HG03196 (cell line): ENCODE data around the gene GYS1.
A peak's percentile ranks its signal among the peaks of the same experiment; 100 is the strongest.
"Not testable (repeated sequence)": the region's sequence is repeated elsewhere in the genome, so short reads cannot be mapped to it uniquely, and the experiment has no call there.

Source experiments
- ATAC-seq: cut with Tn5 transposase; IDR thresholded peaks from one replicate; pipeline ENCODE4 v1.9.1; 2021; ENCODE audit not compliant: unreplicated experiment

GYS1 gene

DNA sequence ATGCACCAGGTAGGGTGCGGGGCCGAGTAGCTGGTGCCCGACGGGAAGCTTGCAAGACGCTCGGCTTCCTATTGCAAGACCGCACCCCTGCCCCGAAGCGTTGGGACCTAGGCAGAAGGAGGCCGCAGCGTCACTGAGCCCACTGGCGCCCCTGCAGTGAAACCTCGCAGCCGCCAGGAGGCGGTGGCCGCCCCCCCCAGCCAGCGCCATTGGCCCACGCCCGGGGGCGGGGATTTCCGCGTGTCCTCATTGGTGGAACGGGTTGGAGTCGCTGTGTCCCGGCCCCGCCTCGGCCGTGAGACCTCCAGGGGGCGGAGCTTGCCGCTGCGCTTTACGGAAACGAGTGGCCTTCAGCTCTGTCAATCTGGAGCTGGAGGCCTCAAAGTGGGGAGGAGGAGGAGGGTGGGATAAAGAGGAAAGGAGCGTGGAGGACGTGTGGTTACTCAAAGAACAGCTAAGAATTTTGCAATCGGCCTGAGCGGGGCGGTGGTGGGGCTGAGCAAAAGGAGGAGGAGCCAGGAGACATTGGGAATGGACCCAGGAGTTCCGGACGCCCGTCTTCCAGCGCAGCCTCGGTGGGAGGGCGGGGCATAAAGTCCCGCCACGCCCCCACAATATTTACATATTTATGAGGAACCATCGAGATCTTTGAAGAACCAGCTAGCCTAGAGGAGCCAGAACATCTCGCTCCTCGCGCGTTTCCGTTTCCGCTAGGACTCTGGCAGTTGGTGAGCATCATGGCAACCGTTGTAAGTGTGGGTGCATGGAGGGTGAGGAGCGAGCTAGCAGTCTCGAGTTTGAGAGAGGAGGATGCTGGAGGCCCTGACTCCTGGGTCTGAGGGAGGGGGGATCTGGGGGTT lies at the start of gene GYS1, which contains the start of gene RUVBL2:
GYS1 (minus strand) TSS at position 135 of the 860 bp plus-strand sequence. CDS start 197 bp downstream, outside the sequence.
RUVBL2 (plus strand) TSS at position 713 of the 860 bp plus-strand sequence; CDS start at position 738, 25 bp downstream.
- ATAC-seq = peak; percentile 80

DNA sequence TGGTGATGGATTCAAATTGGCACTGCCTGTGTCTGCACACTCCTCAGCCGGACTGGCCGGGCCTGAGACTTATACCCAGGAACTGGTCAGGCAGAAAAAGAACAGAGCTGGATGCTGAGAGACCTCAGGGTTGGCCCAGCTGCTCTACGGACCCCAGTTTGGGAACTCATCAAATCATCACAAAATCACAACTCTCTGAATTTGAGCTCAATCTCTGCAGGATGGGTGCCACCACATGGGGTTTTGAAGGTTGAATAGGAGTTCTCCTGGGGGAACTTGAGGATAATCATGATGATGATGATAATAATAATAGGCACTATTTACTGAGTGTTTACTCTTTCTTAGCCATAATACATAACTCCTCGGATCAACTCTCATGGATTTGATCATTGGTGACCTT lies 49.6 kb upstream of the GYS1 start:
- not testable (repeated sequence) for ATAC-seq

- ATAC-seq = no peak
Observed at GRCh38 chr19:49042177-49042576, 49.1 kb upstream of the GYS1 start.

DNA sequence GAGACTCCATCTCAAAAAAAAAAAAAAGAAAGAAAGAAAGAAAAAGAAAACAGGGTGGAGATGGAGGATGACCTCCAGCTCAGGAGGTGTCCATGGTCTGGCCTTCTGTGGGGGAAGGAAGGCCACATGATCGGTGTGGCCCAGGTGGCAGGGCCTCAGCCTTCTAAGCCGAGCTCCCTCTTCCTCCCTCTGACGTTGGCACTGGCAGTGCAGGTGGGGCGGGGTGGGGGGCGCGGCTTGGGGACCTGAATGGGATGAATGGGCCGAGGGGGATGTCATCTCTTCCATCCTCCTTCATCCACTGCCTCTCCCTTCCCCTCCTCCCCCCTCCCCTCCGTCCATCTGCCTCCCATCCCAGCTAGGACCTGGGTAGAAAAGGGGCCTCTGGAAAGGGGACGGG lies 46.6 kb upstream of the GYS1 start:
- ATAC-seq = not testable (repeated sequence)

GRCh38 chr19:49038557-49039276 lies 45.6 kb upstream of the GYS1 start:
- ATAC-seq = not testable (repeated sequence)

GRCh38 chr19:49038111-49038510 lies 45.0 kb upstream of the GYS1 start:
- not testable (repeated sequence) for ATAC-seq

DNA sequence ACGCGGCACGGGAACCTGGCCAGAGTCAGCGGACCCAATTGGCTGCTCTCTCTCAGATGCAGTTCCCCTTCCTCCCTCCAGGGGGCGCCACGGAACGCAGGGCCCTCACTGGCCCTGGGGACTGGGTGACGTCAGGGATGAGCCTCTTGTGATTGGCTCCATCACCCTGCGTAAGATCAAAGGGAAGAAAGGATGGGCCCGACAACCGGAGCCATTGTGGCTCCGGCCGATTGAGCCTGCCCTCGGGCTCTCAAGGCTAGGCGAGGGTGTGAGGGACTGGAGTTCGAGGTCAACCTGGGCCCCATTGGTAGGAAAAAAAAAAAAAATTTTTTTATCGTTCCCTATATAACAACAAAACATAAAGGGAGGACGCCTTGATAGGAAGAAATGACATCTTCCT lies 43.7 kb upstream of the GYS1 start, which contains the start of gene CGB1:
CGB1 (minus strand) TSS at position 81 of the 400 bp plus-strand sequence. CDS start 184 bp downstream, outside the sequence.
- ATAC-seq = not testable (repeated sequence)

GRCh38 chr19:49031642-49032301 lies 38.7 kb upstream of the GYS1 start, which contains the start of gene CGB2:
CGB2 (plus strand) TSS chr19:49031890; CDS start chr19:49032096, 206 bp downstream.
- not testable (repeated sequence) for ATAC-seq

GRCh38 chr19:49030323-49030722 lies 37.2 kb upstream of the GYS1 start:
- ATAC-seq = not testable (repeated sequence)

- not testable (repeated sequence) for ATAC-seq
Observed at GRCh38 chr19:49029749-49030148, 36.6 kb upstream of the GYS1 start.

DNA sequence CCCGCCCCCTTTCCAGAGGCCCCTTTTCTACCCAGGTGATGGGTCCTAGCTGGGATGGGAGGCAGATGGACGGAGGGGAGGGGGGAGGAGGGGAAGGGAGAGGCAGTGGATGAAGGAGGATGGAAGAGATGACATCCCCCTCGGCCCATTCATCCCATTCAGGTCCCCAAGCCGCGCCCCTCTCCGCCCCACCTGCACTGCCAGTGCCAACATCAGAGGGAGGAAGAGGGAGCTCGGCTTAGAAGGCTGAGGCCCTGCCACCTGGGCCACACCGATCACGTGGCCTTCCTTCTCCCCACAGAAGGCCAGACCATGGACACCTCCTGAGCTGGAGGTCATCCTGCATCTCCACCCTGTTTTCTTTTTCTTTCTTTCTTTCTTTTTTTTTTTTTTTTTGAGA lies 35.6 kb upstream of the GYS1 start:
- ATAC-seq = not testable (repeated sequence)

DNA sequence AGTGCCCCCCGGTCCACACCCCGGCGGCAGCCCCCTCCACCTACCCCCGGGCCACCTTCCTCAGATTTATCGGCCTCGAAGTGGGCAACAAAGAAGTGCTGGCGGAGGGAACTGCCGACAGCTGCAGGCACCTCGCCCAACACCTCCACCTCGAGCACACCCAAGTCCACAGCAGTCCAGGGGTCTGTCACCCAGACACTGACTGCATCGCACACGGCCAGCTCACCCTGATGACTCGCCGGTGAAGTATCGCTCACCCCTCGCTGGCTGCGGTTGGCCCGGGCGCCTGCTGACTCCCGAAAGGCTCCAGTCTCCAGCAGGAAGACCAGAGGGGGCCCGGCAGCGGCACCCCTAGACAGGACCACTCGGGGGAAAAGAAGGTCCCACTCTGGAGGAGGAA lies 32.5 kb upstream of the GYS1 start:
- not testable (repeated sequence) for ATAC-seq

DNA sequence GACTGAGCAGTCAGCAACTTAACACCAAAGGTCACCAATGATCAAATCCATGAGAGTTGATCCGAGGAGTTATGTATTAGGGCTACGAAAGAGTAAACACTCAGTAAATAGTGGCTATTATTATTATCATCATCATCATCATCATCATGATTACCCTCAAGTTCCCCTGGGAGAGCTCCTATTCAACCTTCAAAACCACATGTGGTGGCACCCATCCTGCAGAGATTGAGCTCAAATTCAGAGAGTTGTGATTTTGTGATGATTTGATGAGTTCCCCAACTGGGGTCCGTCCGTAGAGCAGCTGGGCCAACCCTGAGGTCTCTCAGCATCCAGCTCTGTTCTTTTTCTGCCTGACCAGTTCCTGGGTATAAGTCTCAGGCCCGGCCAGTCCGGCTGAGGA lies 32.0 kb upstream of the GYS1 start:
- not testable (repeated sequence) for ATAC-seq

GRCh38 chr19:49024233-49024632 lies 31.1 kb upstream of the GYS1 start, which contains the start of gene CGB3:
CGB3 (minus strand) TSS chr19:49024333; CDS start chr19:49023971, 362 bp downstream.
- not testable (repeated sequence) for ATAC-seq

DNA sequence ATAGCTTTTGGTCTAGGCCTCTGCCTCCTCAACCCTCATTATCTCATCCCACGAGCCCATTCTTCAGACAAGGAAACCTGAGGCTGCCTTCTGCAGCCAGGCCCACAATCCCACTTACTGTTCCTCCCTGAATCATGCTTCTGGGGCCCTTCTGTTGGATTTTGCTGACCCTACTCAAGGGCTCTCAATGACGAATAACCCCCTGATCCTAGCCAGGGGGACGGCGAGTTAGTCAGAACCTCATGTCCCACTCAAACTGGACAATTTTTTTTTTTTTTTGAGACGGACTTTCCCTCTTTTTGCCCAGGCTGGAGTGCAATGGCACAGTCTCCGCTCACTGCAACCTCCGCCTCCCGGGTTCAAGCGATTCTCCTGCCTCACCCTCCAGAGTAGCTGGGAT lies 29.0 kb upstream of the GYS1 start:
- no peak for ATAC-seq

GRCh38 chr19:49020931-49021895 lies 28.1 kb upstream of the GYS1 start:
- no peak for ATAC-seq

DNA sequence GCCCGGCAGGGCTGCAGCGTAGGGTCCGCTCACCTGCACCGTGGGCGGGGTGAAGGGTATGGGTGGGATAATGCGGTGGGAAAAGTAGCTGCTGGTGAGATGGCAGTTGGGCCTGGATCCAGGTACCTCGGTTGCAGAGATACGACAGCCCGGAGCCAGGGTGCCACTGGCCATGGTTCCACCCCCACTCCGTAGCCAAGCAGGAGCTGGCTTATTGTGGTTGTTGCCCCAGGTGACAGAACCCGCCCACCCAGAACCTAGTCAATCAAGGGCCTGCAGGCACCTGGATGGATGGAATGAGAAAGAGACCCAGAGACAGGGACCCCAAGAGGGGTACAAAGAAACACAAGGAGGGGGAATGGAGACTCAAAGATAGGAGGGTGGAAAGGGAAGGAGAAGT lies 27.2 kb upstream of the GYS1 start:
- no peak for ATAC-seq

DNA sequence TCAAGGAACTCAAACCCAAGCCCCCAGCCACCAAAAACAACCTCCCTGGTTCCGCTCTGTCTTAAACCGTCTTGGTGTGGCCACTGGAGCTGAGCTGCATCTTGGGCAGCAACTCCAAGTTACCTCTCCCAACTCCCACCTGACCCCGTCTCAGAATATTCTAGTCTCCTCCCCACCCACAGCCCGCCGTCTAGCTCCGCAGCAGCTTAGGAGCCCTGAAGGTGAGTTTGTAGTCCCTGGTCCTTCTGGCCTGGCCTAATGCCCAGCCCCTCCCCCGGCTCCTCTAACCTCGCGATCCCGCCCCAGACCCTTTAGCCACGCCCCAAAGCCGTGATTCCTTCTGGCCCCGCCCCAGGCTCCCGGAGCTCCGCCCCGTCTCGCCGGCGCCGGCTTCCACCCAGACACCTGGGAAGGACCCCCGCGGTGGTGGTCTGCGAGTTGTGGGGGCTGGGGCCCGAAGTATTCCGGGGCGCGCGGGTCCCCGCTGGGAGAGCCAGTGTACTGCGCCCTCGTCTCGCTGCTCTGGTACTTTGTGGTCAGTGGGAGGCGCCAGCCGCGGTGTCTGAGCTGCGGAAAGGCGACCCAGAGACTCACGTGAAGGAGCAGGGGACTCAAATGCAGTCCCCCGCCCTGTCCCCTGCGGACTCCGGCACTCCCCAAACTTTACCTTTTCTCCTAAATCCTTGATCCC lies 26.3 kb upstream of the GYS1 start:
- no peak for ATAC-seq
